MM.1S (cell line): ENCODE data around the gene ADRA2C.

Experiments
- CTCF ChIP-seq: fragments of 300-600 bp; sonication (generic); IDR thresholded peaks from 2 replicates; pipeline ENCODE4 v1.5.1; 2016; ENCODE audit warnings: antibody characterized with exemption, low read length, mixed read lengths
- EZH2 ChIP-seq: fragments of 300-600 bp; sonication (generic); optimal IDR thresholded peaks from 2 replicates; pipeline ENCODE3; 2017; ENCODE audit warnings: low read depth, mild to moderate bottlenecking, antibody characterized with exemption, low read length, mixed read lengths
- EZH2phosphoT487 ChIP-seq: fragments of 300-600 bp; sonication (generic); IDR thresholded peaks from 2 replicates; pipeline ENCODE4 v1.6.1; 2018; ENCODE audit warnings: antibody characterized with exemption, low read length

- TF ChIP-seq CTCF (no peak), EZH2phosphoT487 (no peak), EZH2 (no peak)
These were observed 10.2 kb downstream of the ADRA2C start for GRCh38 chr4:3776166-3777032.
